ENCODE data around the gene CCHCR1.
"Not testable (repeated sequence)": the region's sequence is repeated elsewhere in the genome, so short reads cannot be mapped to it uniquely, and the experiment has no call there.

Gene CCHCR1

DNA sequence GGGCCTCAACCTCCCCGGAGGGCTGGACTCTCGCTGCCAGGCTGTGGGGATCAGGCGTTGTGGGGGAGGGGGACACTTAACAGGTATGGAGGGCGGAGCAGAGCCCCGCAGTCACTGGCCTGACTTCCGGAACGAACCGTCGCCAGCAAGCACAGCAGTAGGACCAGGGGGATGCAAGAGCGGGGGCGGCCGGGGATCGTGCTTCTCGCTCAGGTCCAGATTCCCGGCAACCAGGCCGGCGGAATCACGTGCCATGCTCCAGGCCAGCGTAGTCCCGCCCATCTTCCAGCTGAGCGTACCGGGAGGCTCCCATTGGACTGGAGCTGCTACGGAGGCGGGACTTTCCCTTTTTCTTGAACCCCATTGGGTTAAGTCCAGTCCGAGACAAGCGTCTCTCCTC, 22.9 kb upstream of the CCHCR1 start:
- DNase-seq (ENCODE audit: low read depth), result no peak

- DNase-seq (ENCODE audit: low read depth), result no peak
Observed at GRCh38 chr6:31179896-31180295, 22.3 kb upstream of the CCHCR1 start.

DNA sequence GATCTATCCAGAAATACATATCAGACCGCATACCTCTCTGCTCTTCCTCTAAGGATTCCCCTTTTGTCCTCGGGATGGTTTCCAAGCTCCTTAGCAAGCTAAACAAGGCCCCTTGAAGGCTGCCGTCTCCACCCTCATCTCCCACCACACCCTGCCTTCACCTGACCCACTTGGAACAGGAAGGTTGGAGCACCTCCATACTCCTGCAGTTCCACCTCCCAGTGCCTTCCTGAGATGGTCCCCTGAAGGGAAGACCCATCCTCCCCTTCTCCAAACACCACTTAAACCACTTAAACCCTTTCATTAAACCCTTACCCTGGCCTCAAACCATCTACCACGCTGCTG, 21.4 kb upstream of the CCHCR1 start:
- DNase-seq (ENCODE audit: low read depth), result no peak

GRCh38 chr6:31178143-31179041, 20.8 kb upstream of the CCHCR1 start:
- no peak for DNase-seq (ENCODE audit: low read depth)

DNA sequence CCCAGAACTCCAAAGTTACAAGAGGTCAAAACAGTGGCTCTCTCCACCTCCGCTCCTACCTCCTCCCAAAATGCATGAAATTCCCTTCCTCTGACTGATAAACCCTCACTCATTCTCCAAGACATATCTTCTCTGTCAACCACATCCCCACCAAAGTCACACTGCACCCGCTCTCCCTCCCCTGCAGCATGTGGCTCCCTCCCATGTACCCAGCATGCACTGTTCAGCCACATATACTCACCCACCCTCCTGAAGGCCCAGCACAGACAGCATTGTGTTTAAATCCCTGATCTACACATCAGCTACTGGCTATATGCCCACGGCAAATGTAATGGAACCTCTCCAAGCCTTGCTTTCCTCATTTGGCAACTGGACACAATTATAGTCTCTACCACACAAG, 18.4 kb upstream of the CCHCR1 start:
- DNase-seq (ENCODE audit: low read depth), result no peak

- no peak for DNase-seq (ENCODE audit: low read depth)
Observed at GRCh38 chr6:31174378-31174777, 16.8 kb upstream of the CCHCR1 start.

GRCh38 chr6:31173406-31173805, 15.8 kb upstream of the CCHCR1 start:
- DNase-seq (ENCODE audit: low read depth), result no peak

DNA sequence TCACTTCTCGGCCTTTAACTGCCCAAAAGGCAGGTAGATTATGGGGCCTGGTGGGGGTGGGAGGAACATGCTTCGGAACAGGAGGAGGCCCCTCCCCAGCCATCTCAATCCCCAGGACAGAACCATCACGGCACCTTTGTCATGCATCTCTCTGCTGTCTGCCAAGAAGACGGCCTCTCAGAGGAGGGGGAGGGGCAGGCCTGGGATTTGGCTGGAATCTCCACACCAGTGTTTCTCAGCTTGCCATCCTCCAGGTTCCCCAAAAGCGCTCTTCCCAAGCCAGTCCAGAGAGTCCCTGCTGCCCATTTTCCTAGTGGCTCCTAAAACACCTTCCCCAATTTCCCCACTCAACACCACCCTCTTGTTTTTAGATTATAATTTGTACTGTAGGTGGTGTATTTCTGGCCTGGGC, 15.4 kb upstream of the CCHCR1 start:
- no peak for DNase-seq (ENCODE audit: low read depth)

DNA sequence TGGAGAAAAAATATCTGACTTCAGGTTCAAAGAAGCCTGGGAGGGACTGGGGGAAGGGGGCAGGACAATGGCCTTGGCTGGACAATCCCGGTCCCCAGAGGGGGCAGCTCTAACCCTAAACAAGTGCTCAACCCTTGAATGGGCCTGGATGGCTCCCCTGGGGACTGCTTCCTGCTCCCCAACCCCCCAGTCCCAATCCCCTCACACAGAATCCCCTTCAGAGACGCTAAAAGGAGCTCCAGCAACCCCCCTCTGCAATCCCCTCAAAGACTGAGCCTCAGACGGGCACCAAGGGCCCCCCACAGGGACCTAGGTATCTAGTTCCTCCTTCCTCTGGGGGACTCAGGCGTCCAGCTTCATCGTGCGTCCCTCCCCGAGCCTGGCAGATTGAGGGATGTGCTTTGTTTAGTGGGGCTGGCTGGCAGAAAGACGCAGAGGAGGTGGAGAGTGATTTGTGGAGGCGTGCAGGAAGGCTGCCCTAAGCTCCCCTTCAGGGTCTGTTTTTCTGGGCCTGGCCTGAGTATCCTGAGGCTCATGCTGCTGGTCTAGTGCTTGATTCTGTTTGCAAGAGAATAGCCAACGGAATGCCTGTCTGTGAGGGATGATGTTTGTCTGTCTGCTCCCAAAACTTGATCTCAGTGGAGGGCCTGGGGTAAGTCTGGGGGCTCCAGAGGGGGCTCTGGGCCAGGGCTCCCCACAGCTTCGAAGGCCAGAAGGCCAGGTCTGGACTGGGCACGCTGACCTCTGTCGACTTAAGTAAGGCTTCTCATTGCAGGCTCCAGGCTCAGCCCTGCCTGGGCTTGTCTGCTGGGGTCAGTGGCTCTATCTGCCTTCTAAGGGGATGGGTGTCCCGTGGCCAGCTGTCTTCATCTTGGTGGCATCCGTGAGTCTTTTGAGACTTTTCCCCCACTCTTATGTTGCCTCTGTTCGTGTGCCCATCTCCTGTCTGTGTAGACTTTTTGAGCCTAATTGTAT, 14.6 kb upstream of the CCHCR1 start:
- DNase-seq (ENCODE audit: low read depth), result no peak

DNA sequence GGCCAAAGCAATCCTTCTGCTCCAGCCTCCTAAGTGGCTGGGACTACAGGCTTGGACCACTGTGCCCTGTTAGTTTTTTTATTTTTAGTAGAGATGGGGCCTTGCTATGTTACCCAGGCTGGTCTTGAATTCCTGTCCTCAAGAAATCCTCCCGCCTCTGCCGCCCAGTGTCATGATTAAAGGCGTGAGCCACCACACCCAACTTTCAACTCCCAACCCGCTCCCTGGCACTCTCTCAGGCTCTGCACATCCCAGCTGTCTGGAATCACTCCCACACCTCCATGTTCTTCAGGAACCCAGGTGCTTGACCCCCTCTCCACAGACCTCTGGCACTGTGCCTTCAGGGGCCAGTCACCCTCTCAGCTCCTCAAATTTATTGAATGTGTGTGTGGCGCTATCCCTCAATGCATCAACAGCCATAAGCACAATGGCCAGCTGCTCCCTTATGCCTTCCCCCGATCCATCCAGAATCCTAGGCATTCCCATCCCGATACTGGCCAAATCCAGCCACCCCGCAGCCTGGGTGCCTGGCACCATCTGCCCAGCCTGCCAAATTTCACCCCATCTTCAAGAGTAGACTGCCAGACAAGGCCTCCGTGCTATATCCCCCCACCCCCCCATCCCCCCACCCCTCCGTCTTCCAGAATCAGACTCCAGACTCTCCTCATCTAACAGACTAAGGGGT, 13.5 kb upstream of the CCHCR1 start:
- no peak for DNase-seq (ENCODE audit: low read depth)

- DNase-seq (ENCODE audit: low read depth), result no peak
Observed at GRCh38 chr6:31170600-31170881, 12.9 kb upstream of the CCHCR1 start, which contains the start of gene POU5F1. Gene POU5F1, minus strand, starts transcription at chr6:31170682. Its CDS starts 62 bp downstream, at chr6:31170620.

GRCh38 chr6:31169858-31170599, 12.4 kb upstream of the CCHCR1 start:
- DNase-seq (ENCODE audit: low read depth), result not testable (repeated sequence)

GRCh38 chr6:31169123-31169857, 11.7 kb upstream of the CCHCR1 start:
- DNase-seq (ENCODE audit: low read depth), result no peak

- DNase-seq (ENCODE audit: low read depth), result no peak
Observed at GRCh38 chr6:31168606-31169005, 11.0 kb upstream of the CCHCR1 start.

GRCh38 chr6:31165986-31166385, 8.4 kb upstream of the CCHCR1 start:
- no peak for DNase-seq (ENCODE audit: low read depth)

GRCh38 chr6:31165064-31165832, 7.6 kb upstream of the CCHCR1 start:
- DNase-seq (ENCODE audit: low read depth), result not testable (repeated sequence)

- not testable (repeated sequence) for DNase-seq (ENCODE audit: low read depth)
Observed at GRCh38 chr6:31164475-31165063, 7.0 kb upstream of the CCHCR1 start.

GRCh38 chr6:31163922-31164321, 6.3 kb upstream of the CCHCR1 start:
- DNase-seq (ENCODE audit: low read depth), result no peak

- no peak for DNase-seq (ENCODE audit: low read depth)
Observed at GRCh38 chr6:31162463-31163165, 5.0 kb upstream of the CCHCR1 start.
